GM19438 (cell line): ENCODE results near the gene SNUPN.
A peak's percentile ranks its signal among the peaks of the same experiment; 100 is the strongest.

Experiments used
- ATAC-seq: cut with Tn5 transposase; IDR thresholded peaks from one replicate; pipeline ENCODE4 v1.9.1; 2021; ENCODE audit warnings: low read depth; ENCODE audit not compliant: unreplicated experiment

The SNUPN gene

DNA sequence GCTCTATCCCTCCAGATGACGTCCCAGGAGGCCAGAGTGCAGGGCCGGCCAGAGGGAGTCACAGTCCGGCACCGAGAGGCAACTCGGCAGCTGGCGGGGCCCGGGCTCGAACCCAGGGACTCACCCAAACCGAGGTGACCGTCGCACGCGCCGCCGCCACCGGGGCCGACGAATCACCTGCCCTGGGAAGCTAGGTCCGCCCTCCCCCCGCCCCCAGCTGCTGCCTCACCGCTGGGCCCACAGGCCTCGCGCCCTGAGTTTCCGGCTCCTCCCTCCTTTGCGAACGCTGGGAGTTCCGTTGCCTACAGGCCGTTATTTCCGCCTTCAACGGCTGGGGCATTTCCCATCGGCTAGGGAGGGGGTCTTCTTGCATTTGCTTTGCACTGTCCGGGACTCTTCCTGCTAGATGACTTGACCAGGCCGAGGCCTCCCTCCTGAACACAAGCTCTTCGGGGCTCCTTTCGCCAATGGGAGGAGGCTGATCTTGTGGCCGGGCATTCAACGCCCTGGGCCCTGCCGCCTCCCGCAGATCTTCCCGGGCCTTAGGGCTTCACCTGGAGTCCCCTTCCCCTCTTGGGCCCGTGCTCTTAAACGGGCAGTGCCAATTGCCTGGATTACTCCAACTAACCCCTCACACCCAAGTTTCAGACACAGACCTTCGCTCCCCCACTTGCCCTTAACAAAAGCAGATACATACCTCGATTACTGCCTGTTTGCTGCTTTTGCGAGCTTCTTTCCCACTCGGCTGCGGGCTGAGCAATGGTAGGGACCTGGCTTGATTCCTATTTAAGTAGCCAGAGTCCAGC is at the start of gene SNUPN:
Gene SNUPN (minus strand): TSS at position 184 of the 806 bp plus-strand sequence. CDS start 4,674 bp downstream, outside the sequence.
- ATAC-seq = peak; percentile 68

- no peak for ATAC-seq
Measured at GRCh38 chr15:75674366-75674765, 48.8 kb upstream of the SNUPN start.

DNA sequence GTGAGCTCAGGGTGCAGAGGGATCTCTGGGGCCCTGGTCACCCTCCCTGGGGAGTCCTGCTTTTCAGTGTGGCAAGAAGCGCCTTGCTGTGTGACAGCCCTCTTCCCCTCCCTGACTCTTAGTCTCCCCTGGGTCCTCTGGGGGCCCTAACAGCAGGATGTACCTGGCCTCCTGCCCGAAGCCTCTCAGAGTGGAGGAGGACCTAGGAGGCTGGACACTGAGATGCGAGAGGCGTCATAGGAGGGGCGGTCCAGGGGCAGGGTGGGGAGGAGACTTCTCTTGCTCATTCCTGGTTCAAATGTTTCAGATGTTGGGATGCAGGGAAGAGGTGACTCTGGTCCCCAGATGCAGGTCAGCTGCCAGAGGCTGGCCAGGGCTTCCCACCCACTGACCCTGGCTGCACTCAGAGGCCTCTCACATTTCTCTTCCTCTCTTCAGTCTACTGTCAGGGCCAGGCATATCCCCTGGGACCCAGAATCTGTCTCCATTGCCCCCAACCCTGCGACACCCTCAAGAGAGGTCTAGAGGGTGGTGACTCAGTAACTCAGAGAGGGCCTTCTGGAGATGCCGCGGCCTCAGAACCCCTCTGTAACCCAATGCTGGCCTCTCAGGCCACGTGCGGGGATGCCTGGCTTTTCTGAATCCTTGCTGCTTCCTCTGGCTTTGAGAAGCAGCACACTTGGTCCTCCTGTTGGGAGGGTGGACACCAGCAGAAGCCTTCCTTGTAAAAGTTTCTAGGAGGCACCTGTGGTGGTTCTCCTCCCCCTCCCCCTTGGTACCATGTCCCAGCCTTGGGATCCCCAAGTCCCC is 48.1 kb upstream of the SNUPN start:
- no peak for ATAC-seq

DNA sequence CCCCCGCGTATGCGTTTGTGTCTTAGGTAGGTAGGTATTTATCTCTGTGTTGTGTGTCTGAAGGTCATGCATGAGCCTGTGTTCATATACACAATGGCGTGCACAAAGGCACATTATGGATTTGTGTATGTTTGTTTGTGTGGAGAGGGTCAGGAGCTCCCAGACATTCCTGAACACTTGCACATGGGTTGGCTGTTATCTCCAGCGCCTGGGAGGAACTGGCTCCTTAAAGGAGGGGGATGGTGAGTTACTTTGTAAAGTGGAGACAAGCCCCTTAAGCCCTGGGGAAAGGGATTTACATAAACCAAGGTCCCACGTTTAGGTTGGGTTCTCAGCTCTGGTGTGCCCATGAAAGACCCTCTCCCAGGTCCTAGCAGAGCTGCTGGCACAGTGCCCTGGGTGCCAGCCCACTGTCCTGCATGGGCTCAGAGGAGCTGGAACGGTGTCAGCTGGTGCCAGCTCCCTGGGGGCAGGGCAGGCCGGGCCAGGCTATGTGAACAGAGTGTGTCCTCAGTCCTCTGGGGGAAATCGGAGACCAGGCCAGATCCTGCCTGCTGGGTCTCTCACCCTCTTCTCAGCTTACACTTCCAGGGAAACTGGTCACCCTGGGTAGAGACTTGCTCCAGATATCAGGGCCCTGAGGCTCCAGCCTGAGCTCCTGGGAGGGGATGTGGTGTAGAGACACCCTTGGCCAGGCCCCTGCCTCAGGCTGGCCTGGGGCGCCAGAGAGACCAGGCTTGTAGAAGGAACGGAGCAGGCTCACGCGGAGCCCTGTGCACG is 47.3 kb upstream of the SNUPN start:
- ATAC-seq = no peak

DNA sequence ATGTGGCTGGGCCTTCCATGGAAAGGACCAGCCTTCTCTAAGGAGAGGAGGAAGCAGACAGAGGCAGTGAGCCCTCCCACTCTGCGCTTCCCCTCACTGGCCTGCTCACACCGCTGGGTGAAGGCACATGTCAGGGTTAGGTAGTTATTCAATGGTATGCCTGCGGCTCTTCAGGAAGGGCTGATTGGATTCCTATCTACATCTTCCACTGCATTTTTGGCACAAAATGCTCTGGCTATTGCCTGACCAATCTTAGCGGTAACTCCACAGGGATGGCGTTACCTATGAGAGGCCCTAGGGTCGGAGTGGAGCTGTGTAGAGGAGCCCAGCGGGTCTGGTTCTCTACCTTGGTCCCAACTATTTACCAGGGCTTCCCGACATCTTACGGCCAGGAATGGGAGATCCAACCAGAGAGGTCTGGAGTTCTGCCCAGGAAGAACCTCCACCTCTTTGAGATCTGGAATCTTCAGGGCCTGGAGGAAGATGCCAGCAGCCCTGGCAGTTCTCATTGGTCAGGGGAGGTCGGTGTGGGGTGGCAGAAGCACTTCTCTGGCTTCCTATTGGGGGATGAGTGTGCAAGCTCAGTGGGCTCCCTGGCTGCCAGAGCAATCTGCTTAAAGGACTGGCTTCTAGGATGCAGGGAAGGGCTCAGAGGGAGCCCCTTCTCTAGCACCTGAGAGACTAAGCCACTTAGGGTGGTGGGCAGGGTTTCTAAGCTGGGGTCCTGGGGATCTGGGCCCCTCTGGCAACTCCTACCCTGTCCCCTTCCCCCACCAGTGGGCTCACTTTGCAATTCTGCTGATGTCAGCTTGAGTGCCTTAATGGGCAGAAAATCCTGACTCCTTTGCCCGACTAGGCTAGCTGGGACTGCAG is 46.4 kb upstream of the SNUPN start:
- no peak for ATAC-seq

DNA sequence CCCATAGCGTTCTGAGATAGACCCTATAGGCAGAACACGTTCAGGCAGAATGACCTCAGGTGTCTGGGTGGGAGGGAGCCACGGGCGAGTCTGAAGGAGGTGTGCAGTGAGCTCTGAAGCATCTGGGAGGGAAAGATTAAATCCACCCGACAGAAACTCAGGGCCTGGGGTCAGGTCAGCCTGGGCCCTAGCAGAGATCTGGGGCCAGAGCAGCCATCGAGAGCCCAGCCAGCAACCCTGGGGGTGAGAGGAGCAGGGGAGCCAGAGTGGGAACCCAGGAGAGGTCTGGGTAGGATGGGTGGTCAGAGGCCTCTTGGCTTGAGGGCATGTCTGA is 44.3 kb upstream of the SNUPN start:
- no peak for ATAC-seq

- no peak for ATAC-seq
Measured at GRCh38 chr15:75669191-75669878, 43.8 kb upstream of the SNUPN start.

- ATAC-seq = no peak
Measured at GRCh38 chr15:75666823-75667501, 41.4 kb upstream of the SNUPN start.

DNA sequence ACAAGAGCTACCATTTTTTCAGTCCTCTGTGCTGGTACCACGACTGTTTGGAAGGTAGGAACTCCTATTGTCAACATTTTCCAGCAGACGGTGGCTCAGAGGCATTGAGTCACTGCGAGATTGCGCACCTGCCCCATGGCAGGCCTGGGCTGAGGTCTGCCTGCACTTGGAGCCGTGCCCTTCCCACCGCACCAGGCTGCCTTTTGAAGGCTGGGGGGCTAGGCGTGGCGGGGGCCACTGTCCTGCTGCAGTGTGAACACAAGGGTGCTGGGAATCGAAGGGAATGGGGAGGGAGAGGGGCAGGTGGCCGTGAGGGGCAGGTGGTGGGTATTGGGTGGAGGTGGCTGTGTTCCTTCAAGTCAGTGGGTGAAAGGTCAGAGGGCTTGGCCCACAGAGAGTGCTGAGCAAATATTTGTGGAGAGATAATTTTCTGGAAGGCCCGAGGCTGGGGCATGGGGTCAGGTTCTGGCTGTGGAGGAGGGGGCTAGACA is 38.5 kb upstream of the SNUPN start:
- no peak for ATAC-seq

DNA sequence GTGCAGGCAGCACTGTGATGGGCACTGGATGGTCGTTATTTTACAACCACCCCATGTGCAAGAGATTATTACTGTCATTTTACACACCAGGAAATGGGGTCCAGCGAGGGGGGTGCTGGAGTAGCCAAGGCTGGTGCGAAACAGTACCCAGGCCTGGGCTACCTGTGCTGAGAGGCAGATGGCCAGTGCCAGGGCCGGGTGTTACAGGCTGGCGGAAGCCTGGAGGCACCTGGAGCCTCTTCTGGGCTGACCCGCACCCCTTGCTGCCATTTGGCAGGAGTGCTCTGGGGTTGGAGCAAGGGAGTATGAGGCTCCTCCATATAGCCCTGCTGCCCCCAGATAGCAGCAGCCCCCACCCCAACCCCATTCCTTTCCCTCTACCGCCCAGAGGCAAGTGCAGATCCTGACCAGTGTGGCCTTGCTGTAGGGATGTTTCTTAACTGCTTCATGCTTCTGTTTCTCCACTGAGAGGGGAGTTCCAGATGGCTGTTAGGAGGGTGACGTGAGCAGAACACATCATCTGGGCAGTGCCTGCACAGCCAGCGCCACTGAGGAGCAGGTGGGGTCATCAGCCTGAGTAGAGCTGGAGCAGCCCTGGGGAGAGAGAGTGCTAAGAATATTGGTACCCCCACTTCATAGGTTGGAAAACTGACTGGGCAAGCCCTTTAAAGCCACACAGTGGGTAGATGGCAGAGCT is 37.4 kb upstream of the SNUPN start:
- ATAC-seq = no peak

GRCh38 chr15:75661756-75662140 is 36.2 kb upstream of the SNUPN start:
- ATAC-seq = no peak

GRCh38 chr15:75661100-75661755 is 35.7 kb upstream of the SNUPN start:
- no peak for ATAC-seq

GRCh38 chr15:75659928-75660645 is 34.6 kb upstream of the SNUPN start:
- ATAC-seq = no peak

DNA sequence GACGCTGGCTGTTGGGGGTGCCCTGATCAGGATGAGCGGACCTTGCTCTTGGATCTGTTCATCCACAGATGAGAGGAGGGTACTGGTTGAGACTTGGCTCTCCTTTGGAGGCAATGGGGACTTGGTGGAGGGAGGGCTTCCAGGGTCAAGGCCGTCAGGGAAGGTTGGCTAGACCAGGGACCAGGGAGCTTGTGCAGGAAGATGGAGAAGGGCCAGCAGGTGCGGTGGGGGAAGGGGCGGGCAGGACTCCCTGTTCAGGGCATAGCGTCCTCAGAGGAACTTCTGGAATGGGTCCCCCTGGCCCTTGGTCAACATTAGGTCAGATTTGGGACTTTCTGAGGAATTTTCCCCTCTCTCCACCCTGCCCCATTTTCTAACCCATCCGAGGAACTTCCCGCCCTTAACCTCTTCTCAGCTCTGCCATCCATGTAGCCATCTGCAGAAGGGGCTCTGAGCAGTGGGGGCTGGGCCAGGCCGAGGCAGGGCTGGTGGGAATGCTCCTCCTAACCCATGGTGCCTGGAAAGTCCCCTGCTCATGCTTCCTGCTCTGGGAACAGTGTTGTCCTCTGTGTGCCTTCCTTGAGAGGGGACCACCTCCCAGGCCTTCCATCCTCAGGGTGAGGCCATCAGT is 33.7 kb upstream of the SNUPN start:
- no peak for ATAC-seq

DNA sequence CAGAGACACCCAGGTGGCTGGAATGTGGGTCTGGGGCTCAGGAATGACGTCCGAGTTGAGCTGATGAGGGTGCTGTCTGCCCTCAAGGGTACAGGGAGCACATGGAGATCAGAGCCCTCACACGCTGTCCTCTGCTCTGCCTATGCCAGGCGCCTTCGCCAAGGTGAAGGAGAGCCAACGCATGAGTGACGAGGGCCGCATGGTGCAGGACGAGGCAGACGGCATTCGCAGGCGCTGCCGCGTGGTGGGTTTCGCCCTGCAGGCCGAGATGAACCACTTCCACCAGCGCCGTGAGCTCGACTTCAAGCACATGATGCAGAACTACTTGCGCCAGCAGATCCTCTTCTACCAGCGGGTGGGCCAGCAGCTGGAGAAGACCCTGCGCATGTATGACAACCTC is 31.3 kb upstream of the SNUPN start:
- no peak for ATAC-seq

DNA sequence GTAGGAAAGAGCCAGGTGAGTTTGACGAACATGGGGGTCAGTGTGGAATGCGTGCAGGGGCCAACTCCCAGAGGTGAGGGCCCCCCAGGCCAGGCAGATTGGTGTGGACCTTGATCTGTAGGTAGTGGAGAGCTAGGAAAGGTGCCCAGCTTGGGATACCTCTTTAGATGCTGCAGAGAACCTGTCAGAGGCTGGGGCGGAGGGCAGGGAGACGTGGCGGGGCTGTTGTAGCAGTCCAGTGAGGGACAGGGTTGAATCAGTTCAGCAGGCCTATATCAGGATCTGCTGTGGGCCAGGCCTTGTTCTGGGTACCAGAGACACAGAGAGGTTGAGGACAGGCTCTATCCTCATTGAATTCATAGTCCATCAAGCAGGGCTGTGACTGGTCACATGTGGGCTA is 30.8 kb upstream of the SNUPN start:
- no peak for ATAC-seq

GRCh38 chr15:75655931-75656330 is 30.4 kb upstream of the SNUPN start:
- ATAC-seq = no peak
